SK-N-SH (cell line): Measurements from ENCODE around the gene TMEM147. TPM values are rescaled to one million over a fixed set of nuclear protein-coding genes. Genes with fewer than 3 reads are reported as not detected.

Experiments used
- CTCF ChIA-PET: fragments of 300-600, 350-600 bp; formaldehyde crosslinking; extraction: SDS; loops from one replicate; lab custom pipeline; 2021; lab: Yijun Ruan, JAX
- POLR2A ChIA-PET: fragments of 350-600 bp; sonication (Branson Sonifier 250); formaldehyde crosslinking; extraction: SDS; loops from one replicate; lab custom pipeline; 2020; ENCODE audit warnings: antibody characterized with exemption, inconsistent platforms; lab: Yijun Ruan, JAX
- DNase-seq: peaks from one replicate; pipeline ENCODE4 v3.0.0; 2012
- H2AFZ ChIP-seq: fragments of 200-600 bp; sonication (generic); 2 replicates; pipeline ENCODE4 v1.8.1; 2016; ENCODE audit warnings: antibody characterized with exemption, mild to moderate bottlenecking, low read depth
- H3F3A ChIP-seq: fragments of 200-600 bp; sonication (generic); replicated peaks from 2 replicates; pipeline ENCODE3; 2016; ENCODE audit warnings: antibody characterized with exemption, mild to moderate bottlenecking; ENCODE audit not compliant: insufficient read depth
- H3K27ac ChIP-seq, 2 experiments: fragments of 200-500 bp in 1 of 2; fragments of 200-600 bp in 1 of 2; sonication (Bioruptor generic) in 1 of 2; sonication (generic), shearing (Covaris generic) in 1 of 2; 2 replicates each; pipeline versions ENCODE4 v1.5.1 to v1.6.1; 2014 to 2016; ENCODE audit warnings: low read depth in 2 of 2, inconsistent platforms in 1 of 2, low read length in 1 of 2, mild to moderate bottlenecking in 1 of 2, mixed read lengths in 1 of 2
- H3K27me3 ChIP-seq: fragments of 200-600 bp; sonication (generic), shearing (Covaris generic); 2 replicates; pipeline ENCODE4 v1.6.1; 2016; ENCODE audit warnings: mixed run types; ENCODE audit not compliant: insufficient read depth
- H3K36me3 ChIP-seq, 2 experiments: fragments of 200-500 bp in 1 of 2; fragments of 200-600 bp in 1 of 2; sonication (Bioruptor generic) in 1 of 2; sonication (generic) in 1 of 2; replicated peaks in 1 of 2; 2 replicates each; pipeline versions ENCODE3 to v1.5.1; 2014 to 2016; ENCODE audit warnings: low read length in 1 of 2, mild to moderate bottlenecking in 1 of 2; ENCODE audit not compliant: insufficient read depth in 2 of 2, control insufficient read depth in 1 of 2
- H3K4me1 ChIP-seq, 2 experiments: fragments of 200-500 bp in 1 of 2; fragments of 200-600 bp in 1 of 2; sonication (Bioruptor generic) in 1 of 2; sonication (generic), shearing (Covaris generic) in 1 of 2; 2 replicates each; pipeline versions ENCODE4 v1.5.1 to v1.6.1; 2014 to 2016; ENCODE audit warnings: low read depth in 1 of 2, low read length in 1 of 2, mixed run types in 1 of 2; ENCODE audit not compliant: insufficient read depth in 2 of 2, control insufficient read depth in 1 of 2
- H3K4me2 ChIP-seq: fragments of 200-600 bp; sonication (generic), shearing (Covaris generic); 2 replicates; pipeline ENCODE4 v1.6.1; 2017; ENCODE audit warnings: mixed run types
- H3K4me3 ChIP-seq, 2 experiments: fragments of 200-500 bp in 1 of 2; fragments of 200-600 bp in 1 of 2; sonication (Bioruptor generic) in 1 of 2; sonication (generic), shearing (Covaris generic) in 1 of 2; 2 replicates each; pipeline versions ENCODE4 v1.5.1 to v1.8.1; 2014 to 2016; ENCODE audit warnings: low read depth in 2 of 2, inconsistent platforms in 1 of 2, low read length in 1 of 2, mild to moderate bottlenecking in 1 of 2, mixed read lengths in 1 of 2, moderate library complexity in 1 of 2
- H3K79me2 ChIP-seq: fragments of 200-600 bp; sonication (generic); 2 replicates; pipeline ENCODE4 v1.8.1; 2017; ENCODE audit warnings: mild to moderate bottlenecking; ENCODE audit not compliant: insufficient read depth
- H3K9ac ChIP-seq: fragments of 200-600 bp; sonication (generic); 2 replicates; pipeline ENCODE4 v1.6.1; 2017; ENCODE audit warnings: mixed run types
- H3K9me2 ChIP-seq: fragments of 200-600 bp; sonication (generic); 2 replicates; pipeline ENCODE4 v1.6.1; 2017; ENCODE audit warnings: mixed run types
- H3K9me3 ChIP-seq: fragments of 200-600 bp; sonication (generic); 2 replicates; pipeline ENCODE4 v1.6.1; 2017; ENCODE audit warnings: mixed run types, mild to moderate bottlenecking, moderate library complexity
- H4K20me1 ChIP-seq: fragments of 200-600 bp; sonication (generic); 2 replicates; pipeline ENCODE4 v1.6.1; 2017; ENCODE audit warnings: mild to moderate bottlenecking, mixed run types; ENCODE audit not compliant: insufficient read depth
- CHD2 ChIP-seq: fragments of 150-350 bp; IDR thresholded peaks from 2 replicates; pipeline ENCODE4 v1.6.1; 2018; ENCODE audit warnings: low read length; ENCODE audit not compliant: partially characterized antibody
- EP300 ChIP-seq, 2 experiments: IDR thresholded peaks; 2 replicates each; pipeline versions ENCODE4 v1.4.0 to v1.6.1; 2012; ENCODE audit warnings: borderline replicate concordance in 1 of 2, low read depth in 1 of 2, low read length in 1 of 2
- EZH2phosphoT487 ChIP-seq: fragments of 200-600 bp; sonication (generic); IDR thresholded peaks from 2 replicates; pipeline ENCODE4 v1.6.1; 2017; ENCODE audit warnings: low read depth, mixed run types, mild to moderate bottlenecking, antibody characterized with exemption, moderate library complexity, borderline replicate concordance
- FOXJ3 ChIP-seq: sonication (generic); formaldehyde crosslinking; IDR thresholded peaks from 2 replicates; pipeline ENCODE4 v1.5.1; 2020; ENCODE audit warnings: mild to moderate bottlenecking, missing genetic modification reagents
- GATA2 ChIP-seq: sonication (generic); formaldehyde crosslinking; IDR thresholded peaks from 2 replicates; pipeline ENCODE4 v1.5.0; 2020; ENCODE audit warnings: mild to moderate bottlenecking, missing genetic modification reagents
- JUND ChIP-seq: IDR thresholded peaks from 2 replicates; pipeline ENCODE4 v1.4.0; 2012
- MEF2A ChIP-seq: IDR thresholded peaks from 2 replicates; pipeline ENCODE4 v1.4.0; 2012; ENCODE audit warnings: low read depth, borderline replicate concordance
- MXI1 ChIP-seq: IDR thresholded peaks from 2 replicates; pipeline ENCODE4 v1.6.1; 2012; ENCODE audit warnings: mild to moderate bottlenecking, low read depth, low read length, improper control_type of control experiment
- PBX3 ChIP-seq: IDR thresholded peaks from 2 replicates; pipeline ENCODE4; 2012
- RAD21 ChIP-seq: IDR thresholded peaks from 2 replicates; pipeline ENCODE4 v1.6.1; 2012; ENCODE audit warnings: mild to moderate bottlenecking, low read length
- RCOR1 ChIP-seq: fragments of 150-350 bp; IDR thresholded peaks from 2 replicates; pipeline ENCODE4 v1.6.1; 2017; ENCODE audit warnings: antibody characterized with exemption, low read length
- RXRA ChIP-seq: IDR thresholded peaks from 2 replicates; pipeline ENCODE4 v1.4.0; 2012; ENCODE audit warnings: low read depth, mild to moderate bottlenecking, borderline replicate concordance
- SIN3A ChIP-seq: IDR thresholded peaks from 2 replicates; pipeline ENCODE4 v1.6.1; 2012; ENCODE audit warnings: low read depth, mild to moderate bottlenecking, low read length, moderate library complexity, borderline replicate concordance
- SMC3 ChIP-seq: IDR thresholded peaks from 2 replicates; pipeline ENCODE4 v1.6.1; 2012; ENCODE audit warnings: low read depth, low read length, improper control_type of control experiment
- YY1 ChIP-seq: IDR thresholded peaks from 2 replicates; pipeline ENCODE4 v1.4.0; 2012; ENCODE audit warnings: low read depth, mild to moderate bottlenecking
- WGBS: methylation state at CpG from one replicate; pipeline ENCODE4 v1.1.6; 2017; ENCODE audit warnings: low lambda C conversion rate; 5-methylcytosine and 5-hydroxymethylcytosine counted together
- polyA plus RNA-seq, 3 experiments: library from polyadenylated mRNA; depleted of rRNA; stranded (reverse); fragments of >200 nt; gene quantifications; 2 replicates each; pipeline ENCODE4 v1.2.3, GENCODE V29; 2012
- TF ChIP-seq, protein P1 (sequence below): IDR thresholded peaks from 2 replicates; pipeline ENCODE4 v1.6.1; 2012; ENCODE audit warnings: mild to moderate bottlenecking, low read depth, low read length, moderate library complexity
- TF ChIP-seq, protein P2 (sequence below): fragments of 150-350 bp; IDR thresholded peaks from 2 replicates; pipeline ENCODE4 v1.6.1; 2017; ENCODE audit warnings: antibody characterized with exemption, low read length, low read depth, borderline replicate concordance
- TF ChIP-seq, protein P3 (sequence below): fragments of 200-600 bp; sonication (generic); IDR thresholded peaks from 2 replicates; pipeline ENCODE4 v1.6.1; 2017; ENCODE audit warnings: antibody characterized with exemption, mild to moderate bottlenecking, moderate library complexity

The TMEM147 gene
- polyA plus RNA-seq, 1 of the 3 experiments (the other 2 are of a cell fraction): 202 TPM

DNA sequence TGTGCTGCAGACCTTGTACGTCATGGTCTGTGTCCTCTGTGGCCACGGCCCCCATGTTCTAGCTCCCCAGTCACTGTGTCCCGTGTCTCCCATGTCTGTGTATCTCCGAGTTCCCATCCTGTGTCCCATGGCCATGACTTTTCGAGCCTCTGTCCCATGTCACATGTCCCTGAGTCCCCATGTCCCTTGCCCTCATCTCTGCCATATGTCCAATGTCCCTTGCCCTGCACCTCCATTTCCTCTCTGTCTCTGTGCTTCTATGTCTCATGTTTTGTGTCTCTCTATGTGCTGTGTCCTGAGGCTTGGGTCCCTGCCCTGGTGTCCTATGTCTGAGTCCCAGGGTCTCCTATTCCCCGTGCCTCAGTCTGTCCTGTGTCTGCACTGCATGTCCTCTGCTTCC, 16.0 kb downstream of the TMEM147 start:
- ChIA-PET CTCF (interaction anchor here (1.1 to 2.8 kb wide), 2 partner anchors 13 to 51 kb away, joined by 3 to 16 read pairs; no protein-coding TSS in a partner anchor), POLR2A (no interaction called here)
- WGBS: 5% methylated on average over 6 of the region's 6 CpGs
- no peaks in the 10 kb centered on the region for H3K9me2 ChIP-seq
- H3K4me2 ChIP-seq: no peak overlapping the region
- no peaks in the 10 kb centered on the region for H4K20me1 ChIP-seq
- no peaks in the 10 kb centered on the region for H3K9me3 ChIP-seq
- TF ChIP-seq MXI1 (no peak), RXRA (no peak), SMC3 (no peak), EP300 (IDR thresholded peaks at IDR 0.05; ENCODE audit: borderline replicate concordance in 1 of 2, low read depth in 1 of 2, low read length in 1 of 2) (no peak), RAD21 (no peak), MEF2A (no peak), RCOR1 (no peak), FOXJ3 (CRISPR knock-in tag) (no peak), YY1 (no peak), CHD2 (no peak), GATA2 (CRISPR knock-in tag) (no peak), SIN3A (no peak), EZH2phosphoT487 (no peak), JUND (no peak), PBX3 (no peak)
- TF ChIP-seq, protein P1, sequence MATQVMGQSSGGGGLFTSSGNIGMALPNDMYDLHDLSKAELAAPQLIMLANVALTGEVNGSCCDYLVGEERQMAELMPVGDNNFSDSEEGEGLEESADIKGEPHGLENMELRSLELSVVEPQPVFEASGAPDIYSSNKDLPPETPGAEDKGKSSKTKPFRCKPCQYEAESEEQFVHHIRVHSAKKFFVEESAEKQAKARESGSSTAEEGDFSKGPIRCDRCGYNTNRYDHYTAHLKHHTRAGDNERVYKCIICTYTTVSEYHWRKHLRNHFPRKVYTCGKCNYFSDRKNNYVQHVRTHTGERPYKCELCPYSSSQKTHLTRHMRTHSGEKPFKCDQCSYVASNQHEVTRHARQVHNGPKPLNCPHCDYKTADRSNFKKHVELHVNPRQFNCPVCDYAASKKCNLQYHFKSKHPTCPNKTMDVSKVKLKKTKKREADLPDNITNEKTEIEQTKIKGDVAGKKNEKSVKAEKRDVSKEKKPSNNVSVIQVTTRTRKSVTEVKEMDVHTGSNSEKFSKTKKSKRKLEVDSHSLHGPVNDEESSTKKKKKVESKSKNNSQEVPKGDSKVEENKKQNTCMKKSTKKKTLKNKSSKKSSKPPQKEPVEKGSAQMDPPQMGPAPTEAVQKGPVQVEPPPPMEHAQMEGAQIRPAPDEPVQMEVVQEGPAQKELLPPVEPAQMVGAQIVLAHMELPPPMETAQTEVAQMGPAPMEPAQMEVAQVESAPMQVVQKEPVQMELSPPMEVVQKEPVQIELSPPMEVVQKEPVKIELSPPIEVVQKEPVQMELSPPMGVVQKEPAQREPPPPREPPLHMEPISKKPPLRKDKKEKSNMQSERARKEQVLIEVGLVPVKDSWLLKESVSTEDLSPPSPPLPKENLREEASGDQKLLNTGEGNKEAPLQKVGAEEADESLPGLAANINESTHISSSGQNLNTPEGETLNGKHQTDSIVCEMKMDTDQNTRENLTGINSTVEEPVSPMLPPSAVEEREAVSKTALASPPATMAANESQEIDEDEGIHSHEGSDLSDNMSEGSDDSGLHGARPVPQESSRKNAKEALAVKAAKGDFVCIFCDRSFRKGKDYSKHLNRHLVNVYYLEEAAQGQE: no peak
- TF ChIP-seq, protein P2, sequence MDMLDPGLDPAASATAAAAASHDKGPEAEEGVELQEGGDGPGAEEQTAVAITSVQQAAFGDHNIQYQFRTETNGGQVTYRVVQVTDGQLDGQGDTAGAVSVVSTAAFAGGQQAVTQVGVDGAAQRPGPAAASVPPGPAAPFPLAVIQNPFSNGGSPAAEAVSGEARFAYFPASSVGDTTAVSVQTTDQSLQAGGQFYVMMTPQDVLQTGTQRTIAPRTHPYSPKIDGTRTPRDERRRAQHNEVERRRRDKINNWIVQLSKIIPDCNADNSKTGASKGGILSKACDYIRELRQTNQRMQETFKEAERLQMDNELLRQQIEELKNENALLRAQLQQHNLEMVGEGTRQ: no peak
- TF ChIP-seq, protein P3, sequence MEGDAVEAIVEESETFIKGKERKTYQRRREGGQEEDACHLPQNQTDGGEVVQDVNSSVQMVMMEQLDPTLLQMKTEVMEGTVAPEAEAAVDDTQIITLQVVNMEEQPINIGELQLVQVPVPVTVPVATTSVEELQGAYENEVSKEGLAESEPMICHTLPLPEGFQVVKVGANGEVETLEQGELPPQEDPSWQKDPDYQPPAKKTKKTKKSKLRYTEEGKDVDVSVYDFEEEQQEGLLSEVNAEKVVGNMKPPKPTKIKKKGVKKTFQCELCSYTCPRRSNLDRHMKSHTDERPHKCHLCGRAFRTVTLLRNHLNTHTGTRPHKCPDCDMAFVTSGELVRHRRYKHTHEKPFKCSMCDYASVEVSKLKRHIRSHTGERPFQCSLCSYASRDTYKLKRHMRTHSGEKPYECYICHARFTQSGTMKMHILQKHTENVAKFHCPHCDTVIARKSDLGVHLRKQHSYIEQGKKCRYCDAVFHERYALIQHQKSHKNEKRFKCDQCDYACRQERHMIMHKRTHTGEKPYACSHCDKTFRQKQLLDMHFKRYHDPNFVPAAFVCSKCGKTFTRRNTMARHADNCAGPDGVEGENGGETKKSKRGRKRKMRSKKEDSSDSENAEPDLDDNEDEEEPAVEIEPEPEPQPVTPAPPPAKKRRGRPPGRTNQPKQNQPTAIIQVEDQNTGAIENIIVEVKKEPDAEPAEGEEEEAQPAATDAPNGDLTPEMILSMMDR: no peak
- H3K4me1 ChIP-seq: peaks cover 0 to 11% of the 10 kb centered on the region in 2 experiments; a peak in 1 of 4 replicates
- no peaks in the 10 kb centered on the region for H3K36me3 ChIP-seq
- H3K27ac ChIP-seq: no peak overlapping the region
- DNase-seq: no peak
- no peaks in the 10 kb centered on the region for H3F3A ChIP-seq
- no peaks in the 10 kb centered on the region for H3K79me2 ChIP-seq
- H2AFZ ChIP-seq: no peak overlapping the region
- no peak overlapping the region for H3K9ac ChIP-seq
- peaks cover 66% of the 10 kb centered on the region for H3K27me3 ChIP-seq
- no peak overlapping the region for H3K4me3 ChIP-seq
